Tibial nerve (tissue), 4 donors: ENCODE results near the gene ATP5F1C. TPM values are rescaled to one million over a fixed set of nuclear protein-coding genes. Genes with fewer than 3 reads are reported as not detected.

ENCODE experiments used
- DNase-seq, 2 donors: peaks; one replicate each; pipeline ENCODE4 v3.0.0-alpha.2; 2019; ENCODE audit warnings: low spot score in 2 of 2
- H3K27ac ChIP-seq, 4 donors: fragments of 200-600 bp; sonication (generic) in 3 of 4; one replicate each; pipeline ENCODE4 v1.5.1; 2017 to 2019; ENCODE audit warnings: mild to moderate bottlenecking in 1 of 4
- H3K27me3 ChIP-seq, 2 donors: fragments of 200-600 bp; sonication (generic) in 1 of 2; one replicate each; pipeline versions ENCODE4 v1.5.1 to v1.6.0; 2017 to 2019
- H3K36me3 ChIP-seq, 3 donors: fragments of 200-600 bp; sonication (generic); one replicate each; pipeline ENCODE4 v1.5.1; 2018 to 2019
- H3K4me1 ChIP-seq, 4 donors: fragments of 200-600 bp; sonication (generic) in 3 of 4; one replicate each; pipeline ENCODE4 v1.5.1; 2017 to 2019
- H3K4me3 ChIP-seq, 4 donors: fragments of 200-600 bp; sonication (generic) in 3 of 4; one replicate each; pipeline ENCODE4 v1.5.1; 2017 to 2019; ENCODE audit warnings: mild to moderate bottlenecking in 1 of 4, moderate library complexity in 1 of 4
- H3K9me3 ChIP-seq, 4 donors: fragments of 200-600 bp; sonication (generic) in 3 of 4; one replicate each; pipeline ENCODE4 v1.5.1; 2017 to 2019
- EP300 ChIP-seq, 2 donors: sonication (generic); formaldehyde crosslinking; IDR thresholded peaks; one replicate each; pipeline ENCODE4 v1.6.1; 2017; ENCODE audit warnings: antibody characterized with exemption in 2 of 2, mild to moderate bottlenecking in 1 of 2
- POLR2A ChIP-seq, 2 donors: fragments of 450-650 bp; IDR thresholded peaks; one replicate each; pipeline ENCODE4 v1.6.1; 2017; ENCODE audit warnings: antibody characterized with exemption in 2 of 2, mild to moderate bottlenecking in 2 of 2, moderate library complexity in 2 of 2
- WGBS, 2 donors: methylation state at CpG; one replicate each; pipeline ENCODE4 v1.1.5; 2018; 5-methylcytosine and 5-hydroxymethylcytosine counted together
- total RNA-seq, 4 donors: library from RNA; depleted of rRNA; stranded (reverse); fragments of >200 nt; gene quantifications; one replicate each; pipeline ENCODE4 v1.1.0, GENCODE V29; 2016
- TF ChIP-seq, protein P1 (sequence below), 5 experiments: fragments of 200-600 bp in 3 of 5; fragments of 450-650 bp in 2 of 5; sonication (generic) in 3 of 5; IDR thresholded peaks; one replicate each; pipeline ENCODE4 v1.5.1; 2016 to 2019; ENCODE audit warnings: antibody characterized with exemption in 5 of 5, mild to moderate bottlenecking in 3 of 5, moderate library complexity in 2 of 5

Gene ATP5F1C
- total RNA-seq, 4 donors from 2014 or later: 138 to 224 (median 171) TPM

DNA sequence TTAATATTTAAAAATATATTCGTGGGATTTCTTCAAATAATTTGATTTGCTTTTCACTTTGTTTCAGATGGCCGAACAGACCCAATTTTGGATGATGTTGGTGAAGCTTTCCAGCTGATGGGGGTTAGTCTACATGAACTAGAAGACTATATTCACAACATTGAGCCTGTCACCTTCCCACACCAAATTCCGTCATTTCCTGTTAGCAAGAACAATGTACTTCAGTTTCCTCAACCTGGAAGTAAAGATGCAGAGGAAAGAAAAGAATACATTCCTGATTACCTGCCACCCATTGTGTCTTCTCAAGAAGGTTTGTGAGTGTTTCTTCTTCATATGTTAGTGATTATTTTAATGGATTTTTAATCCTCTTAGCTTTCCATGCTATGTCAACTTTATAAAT is 36.3 kb downstream of the ATP5F1C start:
- 78 to 84% methylated on average over 3 of the region's 3 CpGs for WGBS, 2 donors
- H3K36me3 ChIP-seq: peaks cover 0 to 48% (median 0%) of the 10 kb centered on the region in 3 donors

GRCh38 chr10:7826971-7827370 is 39.0 kb downstream of the ATP5F1C start:
- no peak for DNase-seq
- Histone ChIP-seq H3K9me3 (no peaks in the 10 kb centered on the region), H3K36me3 (peaks cover 0 to 42% (median 0%) of the 10 kb centered on the region in 3 donors), H3K4me1 (peaks cover 0 to 3% (median 0%) of the 10 kb centered on the region in 4 donors), H3K4me3 (no peak overlapping the region), H3K27ac (no peak overlapping the region), H3K27me3 (no peaks in the 10 kb centered on the region)
- 82 to 84% methylated on average over 4 of the region's 4 CpGs for WGBS, 2 donors
- TF ChIP-seq EP300 (IDR thresholded peaks at IDR 0.05): no peak
- TF ChIP-seq POLR2A (IDR thresholded peaks at IDR 0.05): no peak
- TF ChIP-seq, protein P1, sequence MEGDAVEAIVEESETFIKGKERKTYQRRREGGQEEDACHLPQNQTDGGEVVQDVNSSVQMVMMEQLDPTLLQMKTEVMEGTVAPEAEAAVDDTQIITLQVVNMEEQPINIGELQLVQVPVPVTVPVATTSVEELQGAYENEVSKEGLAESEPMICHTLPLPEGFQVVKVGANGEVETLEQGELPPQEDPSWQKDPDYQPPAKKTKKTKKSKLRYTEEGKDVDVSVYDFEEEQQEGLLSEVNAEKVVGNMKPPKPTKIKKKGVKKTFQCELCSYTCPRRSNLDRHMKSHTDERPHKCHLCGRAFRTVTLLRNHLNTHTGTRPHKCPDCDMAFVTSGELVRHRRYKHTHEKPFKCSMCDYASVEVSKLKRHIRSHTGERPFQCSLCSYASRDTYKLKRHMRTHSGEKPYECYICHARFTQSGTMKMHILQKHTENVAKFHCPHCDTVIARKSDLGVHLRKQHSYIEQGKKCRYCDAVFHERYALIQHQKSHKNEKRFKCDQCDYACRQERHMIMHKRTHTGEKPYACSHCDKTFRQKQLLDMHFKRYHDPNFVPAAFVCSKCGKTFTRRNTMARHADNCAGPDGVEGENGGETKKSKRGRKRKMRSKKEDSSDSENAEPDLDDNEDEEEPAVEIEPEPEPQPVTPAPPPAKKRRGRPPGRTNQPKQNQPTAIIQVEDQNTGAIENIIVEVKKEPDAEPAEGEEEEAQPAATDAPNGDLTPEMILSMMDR (IDR thresholded peaks at IDR 0.05): no peak

More for the DNA sequence above, 36.3 kb downstream of the ATP5F1C start:
- H3K4me1 ChIP-seq: peaks cover 0 to 26% (median 6%) of the 10 kb centered on the region in 4 donors
- DNase-seq: no peak
- TF ChIP-seq POLR2A (IDR thresholded peaks at IDR 0.05) (no peak), EP300 (IDR thresholded peaks at IDR 0.05) (no peak)
- TF ChIP-seq, protein P1 (IDR thresholded peaks at IDR 0.05): no peak
- H3K27me3 ChIP-seq: no peaks in the 10 kb centered on the region
- H3K9me3 ChIP-seq: no peaks in the 10 kb centered on the region
- H3K27ac ChIP-seq: no peak overlapping the region
- no peak overlapping the region for H3K4me3 ChIP-seq

DNA sequence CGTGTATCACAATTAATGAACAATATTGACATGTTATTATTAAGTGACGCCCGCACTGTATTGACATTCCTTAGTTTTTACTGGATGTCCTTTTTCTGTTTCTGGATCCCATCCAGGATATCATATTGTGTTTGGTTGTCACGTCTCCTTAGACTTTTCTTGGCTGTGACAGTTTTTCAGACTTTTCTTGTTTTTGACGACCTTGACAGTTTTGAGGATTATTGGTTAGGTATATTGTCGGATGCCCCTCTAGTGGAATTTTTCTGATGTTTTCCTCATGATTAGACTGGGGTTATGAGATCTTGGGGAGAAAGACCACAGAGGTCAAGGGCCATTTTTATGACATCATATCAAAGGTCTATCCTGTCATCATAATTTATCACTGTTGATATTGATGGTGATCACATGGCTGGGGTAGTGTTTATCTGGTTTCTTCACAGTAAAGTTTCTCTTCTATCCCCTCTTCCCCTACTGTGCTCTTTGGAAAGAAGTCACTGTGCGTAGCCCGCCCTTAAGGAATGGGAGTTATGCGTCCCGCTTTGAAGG is 41.4 kb downstream of the ATP5F1C start:
- TF ChIP-seq, protein P1 (IDR thresholded peaks at IDR 0.05): no peak
- TF ChIP-seq EP300 (IDR thresholded peaks at IDR 0.05): no peak
- DNase-seq: no peak
- Histone ChIP-seq H3K9me3 (no peaks in the 10 kb centered on the region), H3K27me3 (no peaks in the 10 kb centered on the region), H3K27ac (no peak overlapping the region), H3K36me3 (peaks cover 0 to 26% (median 0%) of the 10 kb centered on the region in 3 donors), H3K4me3 (no peak overlapping the region), H3K4me1 (peaks cover 0 to 3% (median 0%) of the 10 kb centered on the region in 4 donors)
- WGBS, 2 donors: 92% methylated on average over 10 of the region's 10 CpGs

DNA sequence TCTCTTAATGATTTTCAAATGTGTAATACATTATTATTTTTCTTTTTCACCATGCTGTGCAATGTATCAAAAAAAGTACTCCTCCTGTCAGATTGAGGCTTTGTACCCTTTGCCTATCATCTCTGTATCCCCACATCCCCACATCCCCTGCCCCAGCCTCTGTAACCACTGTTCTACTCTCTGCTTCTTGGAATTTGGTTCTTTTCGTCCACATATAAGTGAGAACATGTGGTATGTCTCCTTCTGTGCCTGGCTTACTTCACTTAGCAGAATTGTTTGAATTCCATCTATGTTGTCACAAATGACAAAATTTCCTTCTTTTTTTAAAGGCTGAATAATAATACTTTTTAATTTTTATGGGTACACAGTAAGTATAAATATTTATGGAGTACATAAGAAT is 44.1 kb downstream of the ATP5F1C start:
- H3K27ac ChIP-seq: no peak overlapping the region
- H3K9me3 ChIP-seq: no peaks in the 10 kb centered on the region
- H3K36me3 ChIP-seq: peaks cover 0 to 17% (median 0%) of the 10 kb centered on the region in 3 donors
- TF ChIP-seq POLR2A (IDR thresholded peaks at IDR 0.05): no peak
- no peak for TF ChIP-seq EP300 (IDR thresholded peaks at IDR 0.05)
- TF ChIP-seq, protein P1 (IDR thresholded peaks at IDR 0.05): no peak
- H3K27me3 ChIP-seq: no peaks in the 10 kb centered on the region
- peaks cover 0 to 3% (median 0%) of the 10 kb centered on the region in 4 donors for H3K4me1 ChIP-seq
- DNase-seq: no peak
- 73 to 80% methylated on average over 1 of the region's 1 CpG for WGBS, 2 donors
- H3K4me3 ChIP-seq: no peak overlapping the region

DNA sequence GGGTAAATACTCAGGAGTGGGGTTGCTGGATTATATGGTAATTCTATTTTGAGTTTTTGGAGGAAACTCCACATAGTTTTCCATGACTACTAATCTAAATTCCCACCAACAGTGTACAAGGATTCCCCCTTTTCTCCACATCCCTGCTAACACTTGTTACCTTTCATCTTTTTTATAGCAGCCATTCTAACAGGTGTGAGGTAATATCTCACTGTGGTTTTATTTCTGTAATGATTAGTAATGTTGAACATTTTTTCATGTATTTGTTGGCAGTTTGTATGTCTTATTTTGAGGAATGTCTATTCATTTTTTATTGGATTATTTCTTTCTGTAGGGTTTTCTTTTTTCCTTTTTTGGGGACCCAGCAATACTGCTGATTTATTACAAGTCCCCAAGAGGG is 45.2 kb downstream of the ATP5F1C start:
- TF ChIP-seq EP300 (IDR thresholded peaks at IDR 0.05): no peak
- TF ChIP-seq POLR2A (IDR thresholded peaks at IDR 0.05): no peak
- TF ChIP-seq, protein P1 (IDR thresholded peaks at IDR 0.05): no peak
- Histone ChIP-seq H3K36me3 (peaks cover 0 to 11% (median 0%) of the 10 kb centered on the region in 3 donors), H3K27ac (no peak overlapping the region), H3K9me3 (no peaks in the 10 kb centered on the region), H3K4me3 (no peak overlapping the region), H3K27me3 (no peaks in the 10 kb centered on the region), H3K4me1 (peaks cover 0 to 3% (median 0%) of the 10 kb centered on the region in 4 donors)
- DNase-seq: no peak
